K562 treated with DMSO at 1 percent for 48 hours (cell line): ENCODE data around the gene PF4V1. TPM values are rescaled to one million over a fixed set of nuclear protein-coding genes. Genes with fewer than 3 reads are reported as not detected.

ENCODE experiments used
- total RNA-seq: library from RNA; unstranded; fragments of 300-600 nt; gene quantifications from 2 replicates; pipeline ENCODE4 v1.2.3, GENCODE V29; 2022; ENCODE audit warnings: low replicate concordance; ENCODE audit errors: extremely low read depth

PF4V1 gene
- not detected in 2 replicates for total RNA-seq

GRCh38 chr4:73853246-73853704 lies at the start of gene PF4V1:
PF4V1 (plus strand) TSS chr4:73853296; CDS start chr4:73853363, 67 bp downstream.

GRCh38 chr4:73836373-73837279 lies 16.5 kb upstream of the PF4V1 start, which contains the start of gene CXCL6:
CXCL6 (plus strand) TSS chr4:73836678; CDS start chr4:73836751, 73 bp downstream.

GRCh38 chr4:73869130-73870055 lies 16.3 kb downstream of the PF4V1 start, which contains the start of gene CXCL1:
CXCL1 (plus strand) TSS chr4:73869393; CDS start chr4:73869471, 78 bp downstream.

Other genes with a start within 250 kb of the PF4V1 start
- not detected in 2 replicates for gene RASSF6, start 232.9 kb upstream of the PF4V1 start, total RNA-seq
- not detected in 2 replicates for gene CXCL8, start 112.7 kb upstream of the PF4V1 start, total RNA-seq
- not detected in 2 replicates for gene CXCL6, start 16.6 kb upstream of the PF4V1 start, total RNA-seq
- gene CXCL1, start 16.1 kb downstream of the PF4V1 start, total RNA-seq = not detected in 2 replicates
- gene PF4, start 128.7 kb downstream of the PF4V1 start, total RNA-seq = not detected in 2 replicates
- not detected in 2 replicates for gene PPBP, start 134.9 kb downstream of the PF4V1 start, total RNA-seq
- gene CXCL5, start 145.4 kb downstream of the PF4V1 start, total RNA-seq = not detected in 2 replicates
- not detected in 2 replicates for gene CXCL3, start 185.4 kb downstream of the PF4V1 start, total RNA-seq
- not detected in 2 replicates for gene CXCL2, start 245.9 kb downstream of the PF4V1 start, total RNA-seq